Smooth muscle cell (in vitro differentiated cells): ENCODE results near the gene RAPGEF5. TPM values are rescaled to one million over a fixed set of nuclear protein-coding genes. Genes with fewer than 3 reads are reported as not detected.

Experiments
- DNase-seq: peaks from one replicate; lab custom pipeline; 2025; ENCODE audit not compliant: unreplicated experiment; lab: John Stamatoyannopoulos, UW
- H2AFZ ChIP-seq: fragments of 200-600 bp; sonication (generic); 2 replicates; pipeline ENCODE4 v1.6.0; 2016; ENCODE audit warnings: antibody characterized with exemption, low read depth, mild to moderate bottlenecking
- H3F3A ChIP-seq: fragments of 200-600 bp; sonication (generic); 2 replicates; pipeline ENCODE4 v1.6.0; 2017; ENCODE audit warnings: antibody characterized with exemption, low read depth
- H3K27ac ChIP-seq: fragments of 200-600 bp; sonication (generic); 2 replicates; pipeline ENCODE4 v1.5.1; 2016; ENCODE audit warnings: low read depth, mild to moderate bottlenecking
- H3K27me3 ChIP-seq: fragments of 200-600 bp; sonication (generic); 2 replicates; pipeline ENCODE4 v1.6.1; 2016; ENCODE audit warnings: low read depth, mild to moderate bottlenecking
- H3K36me3 ChIP-seq: fragments of 200-600 bp; sonication (generic); 2 replicates; pipeline ENCODE4 v1.5.1; 2016; ENCODE audit warnings: low read depth
- H3K4me1 ChIP-seq: fragments of 200-600 bp; sonication (generic); 2 replicates; pipeline ENCODE4 v1.5.1; 2016; ENCODE audit warnings: low read depth
- H3K4me2 ChIP-seq: fragments of 200-600 bp; sonication (generic); 2 replicates; pipeline ENCODE4 v1.6.0; 2016; ENCODE audit warnings: mild to moderate bottlenecking
- H3K4me3 ChIP-seq: fragments of 200-600 bp; sonication (generic); 2 replicates; pipeline ENCODE4 v1.5.1; 2016; ENCODE audit warnings: mild to moderate bottlenecking
- H3K79me2 ChIP-seq: fragments of 200-600 bp; sonication (generic); 2 replicates; pipeline ENCODE4 v1.6.0; 2016; ENCODE audit warnings: low read depth, mild to moderate bottlenecking
- H3K9ac ChIP-seq: fragments of 200-600 bp; sonication (generic); 2 replicates; pipeline ENCODE4 v1.6.0; 2016; ENCODE audit warnings: low read depth
- H3K9me3 ChIP-seq: fragments of 200-600 bp; sonication (generic); replicated peaks from 2 replicates; pipeline ENCODE4 v1.5.1; 2016; ENCODE audit warnings: low read depth
- H4K20me1 ChIP-seq: fragments of 200-600 bp; sonication (generic); 2 replicates; pipeline ENCODE4 v1.6.0; 2016; ENCODE audit warnings: low read depth
- CTCF ChIP-seq: fragments of 200-600 bp; sonication (generic); IDR thresholded peaks from 2 replicates; pipeline ENCODE4 v1.5.1; 2017; ENCODE audit warnings: borderline replicate concordance, mild to moderate bottlenecking, antibody characterized with exemption; ENCODE audit not compliant: insufficient read depth, poor library complexity, severe bottlenecking
- WGBS: methylation state at CpG from one replicate; pipeline ENCODE4 v1.1.7; 2016; ENCODE audit warnings: low lambda C conversion rate; 5-methylcytosine and 5-hydroxymethylcytosine counted together
- polyA plus RNA-seq: library from polyadenylated mRNA; unstranded; fragments of >200 nt; fragmentation: Nextera tagmentation; extraction: Ambion mirVana; gene quantifications from 2 replicates; pipeline ENCODE4 v1.2.1, GENCODE V29; 2016
- total RNA-seq: library from RNA; depleted of rRNA; stranded (reverse); fragments of >200 nt; gene quantifications from 2 replicates; pipeline ENCODE4 v1.2.3, GENCODE V29; 2014

Gene RAPGEF5
- total and polyA plus RNA-seq, 2 experiments from 2014 or later: 11.4 TPM; not detected in 1

- no peak overlapping the region for H2AFZ ChIP-seq
- WGBS: 83% methylated on average over 7 of the region's 7 CpGs
- TF ChIP-seq CTCF: no peak
Measured at GRCh38 chr7:22173685-22174573, 183.0 kb downstream of the RAPGEF5 start.

GRCh38 chr7:22168129-22168634 lies 188.8 kb downstream of the RAPGEF5 start:
- Histone ChIP-seq H3F3A (no peaks in the 10 kb centered on the region), H3K4me3 (no peak overlapping the region), H3K79me2 (no peaks in the 10 kb centered on the region), H3K4me1 (no peaks in the 10 kb centered on the region), H2AFZ (no peak overlapping the region), H3K36me3 (no peaks in the 10 kb centered on the region), H3K9ac (no peak overlapping the region), H3K9me3 (no peaks in the 10 kb centered on the region), H4K20me1 (no peaks in the 10 kb centered on the region), H3K27me3 (no peaks in the 10 kb centered on the region), H3K27ac (no peak overlapping the region), H3K4me2 (no peak overlapping the region)
- no peak for TF ChIP-seq CTCF
- 67% methylated on average over 1 of the region's 1 CpG for WGBS
- DNase-seq: no peak

More at GRCh38 chr7:22173685-22174573, 183.0 kb downstream of the RAPGEF5 start:
- Histone ChIP-seq H3F3A (no peaks in the 10 kb centered on the region), H3K27me3 (no peaks in the 10 kb centered on the region), H3K36me3 (no peaks in the 10 kb centered on the region), H3K4me2 (no peak overlapping the region), H4K20me1 (no peaks in the 10 kb centered on the region), H3K9ac (no peak overlapping the region), H3K27ac (no peak overlapping the region), H3K79me2 (no peaks in the 10 kb centered on the region), H3K4me1 (no peaks in the 10 kb centered on the region), H3K4me3 (no peak overlapping the region), H3K9me3 (no peaks in the 10 kb centered on the region)
- no peak for DNase-seq

DNA sequence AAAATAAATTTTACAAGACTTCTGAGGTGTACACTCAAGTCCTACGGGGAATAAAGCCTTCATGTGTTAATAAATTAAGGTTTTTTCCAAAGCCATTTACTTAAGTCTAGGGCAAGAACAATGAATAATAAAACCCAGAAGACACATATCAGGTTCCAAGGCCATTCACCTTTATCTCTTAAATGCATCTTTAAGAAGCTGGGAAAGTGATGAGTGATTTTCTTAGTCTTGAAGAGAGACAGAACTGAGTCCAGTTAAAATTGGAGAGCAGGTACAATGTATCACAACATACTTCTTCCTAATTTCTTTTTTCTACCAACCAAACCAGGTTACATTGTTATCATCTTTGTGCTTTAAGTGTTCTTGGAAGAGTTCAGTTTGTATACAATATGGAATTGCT lies 189.5 kb downstream of the RAPGEF5 start:
- no peaks in the 10 kb centered on the region for H3K4me1 ChIP-seq
- no peak for TF ChIP-seq CTCF

GRCh38 chr7:22166928-22167327 lies 190.0 kb downstream of the RAPGEF5 start:
- no peak for DNase-seq
- no peak for TF ChIP-seq CTCF

More for the DNA sequence above, 189.5 kb downstream of the RAPGEF5 start:
- no peaks in the 10 kb centered on the region for H3K9me3 ChIP-seq
- DNase-seq: no peak
- H3K9ac ChIP-seq: no peak overlapping the region
- no peaks in the 10 kb centered on the region for H3K27me3 ChIP-seq
- H3K4me2 ChIP-seq: no peak overlapping the region
- no peak overlapping the region for H2AFZ ChIP-seq
- no peaks in the 10 kb centered on the region for H3K79me2 ChIP-seq
- H3K27ac ChIP-seq: no peak overlapping the region
- no peaks in the 10 kb centered on the region for H3K36me3 ChIP-seq
- WGBS: 65% methylated on average over 1 of the region's 1 CpG
- H4K20me1 ChIP-seq: no peaks in the 10 kb centered on the region
- H3K4me3 ChIP-seq: no peak overlapping the region
- H3F3A ChIP-seq: no peaks in the 10 kb centered on the region

More at GRCh38 chr7:22166928-22167327, 190.0 kb downstream of the RAPGEF5 start:
- Histone ChIP-seq H3K4me3 (no peak overlapping the region), H2AFZ (no peak overlapping the region), H3K9me3 (no peaks in the 10 kb centered on the region), H3K79me2 (no peaks in the 10 kb centered on the region), H3K27me3 (no peaks in the 10 kb centered on the region), H4K20me1 (no peaks in the 10 kb centered on the region), H3K27ac (no peak overlapping the region), H3K9ac (no peak overlapping the region), H3F3A (no peaks in the 10 kb centered on the region), H3K4me2 (no peak overlapping the region), H3K4me1 (no peaks in the 10 kb centered on the region), H3K36me3 (no peaks in the 10 kb centered on the region)
- WGBS: 39% methylated on average over 2 of the region's 2 CpGs
